ENCODE results near the gene PCGF6.

Gene PCGF6

DNA sequence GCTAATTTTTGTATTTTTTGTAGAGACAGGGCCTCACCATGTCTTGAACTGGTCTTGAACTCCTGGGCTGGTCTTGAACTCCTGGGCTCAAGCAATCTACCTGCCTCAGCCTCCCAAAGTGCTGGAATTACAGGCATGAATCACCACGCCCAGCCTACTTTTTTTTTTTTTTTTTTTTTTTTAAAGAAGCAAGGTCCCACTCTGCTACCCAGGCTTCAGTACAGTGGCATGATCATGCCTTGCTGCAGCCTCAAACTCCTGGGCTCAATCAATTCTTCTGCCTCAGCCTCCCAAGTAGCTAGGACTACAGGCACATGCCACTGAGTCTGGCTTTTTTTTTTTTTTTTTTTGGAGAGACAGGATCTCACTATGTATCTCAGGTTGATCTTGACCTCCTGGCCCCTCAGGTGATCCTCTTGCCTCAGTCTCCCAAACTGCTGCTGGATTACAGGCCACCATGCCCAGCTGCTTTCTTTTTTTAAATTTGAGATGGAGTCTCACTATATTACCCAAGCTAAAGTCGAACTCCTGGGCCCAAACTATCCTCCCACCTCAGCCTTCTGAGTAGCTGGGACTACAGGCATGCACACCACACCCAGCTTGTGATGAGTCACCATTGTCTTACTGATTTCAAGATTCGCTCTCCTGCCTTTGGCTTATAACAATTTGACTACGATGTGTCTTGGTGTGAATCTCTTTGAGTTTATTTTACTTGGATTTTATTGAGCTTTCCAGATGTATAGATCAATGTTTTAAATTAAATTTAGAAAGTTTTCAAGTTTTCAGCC is 96.2 kb downstream of the PCGF6 start:
- DNase-seq: no peak

DNA sequence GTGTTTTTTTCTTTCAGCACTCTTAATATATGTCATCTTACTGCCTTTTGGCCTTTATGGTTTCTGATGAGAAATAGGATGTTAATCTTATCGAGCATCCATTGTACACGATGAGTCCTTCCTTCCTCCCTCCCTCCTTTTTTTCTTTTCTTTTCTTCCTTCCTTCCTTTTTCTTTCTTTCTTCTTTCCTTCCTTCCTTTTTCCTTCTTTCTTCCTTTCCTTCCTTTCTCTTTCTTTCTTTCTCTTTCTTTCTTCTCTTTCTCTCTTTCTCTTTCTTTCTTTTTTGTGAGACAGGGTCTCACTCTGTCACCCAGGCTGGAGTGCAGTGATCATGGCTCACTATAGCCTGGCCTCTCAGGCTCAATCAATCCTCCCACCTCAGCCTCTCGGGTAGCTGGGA is 96.8 kb downstream of the PCGF6 start:
- DNase-seq: no peak
